ENCODE results near the gene URAD.

DNA sequence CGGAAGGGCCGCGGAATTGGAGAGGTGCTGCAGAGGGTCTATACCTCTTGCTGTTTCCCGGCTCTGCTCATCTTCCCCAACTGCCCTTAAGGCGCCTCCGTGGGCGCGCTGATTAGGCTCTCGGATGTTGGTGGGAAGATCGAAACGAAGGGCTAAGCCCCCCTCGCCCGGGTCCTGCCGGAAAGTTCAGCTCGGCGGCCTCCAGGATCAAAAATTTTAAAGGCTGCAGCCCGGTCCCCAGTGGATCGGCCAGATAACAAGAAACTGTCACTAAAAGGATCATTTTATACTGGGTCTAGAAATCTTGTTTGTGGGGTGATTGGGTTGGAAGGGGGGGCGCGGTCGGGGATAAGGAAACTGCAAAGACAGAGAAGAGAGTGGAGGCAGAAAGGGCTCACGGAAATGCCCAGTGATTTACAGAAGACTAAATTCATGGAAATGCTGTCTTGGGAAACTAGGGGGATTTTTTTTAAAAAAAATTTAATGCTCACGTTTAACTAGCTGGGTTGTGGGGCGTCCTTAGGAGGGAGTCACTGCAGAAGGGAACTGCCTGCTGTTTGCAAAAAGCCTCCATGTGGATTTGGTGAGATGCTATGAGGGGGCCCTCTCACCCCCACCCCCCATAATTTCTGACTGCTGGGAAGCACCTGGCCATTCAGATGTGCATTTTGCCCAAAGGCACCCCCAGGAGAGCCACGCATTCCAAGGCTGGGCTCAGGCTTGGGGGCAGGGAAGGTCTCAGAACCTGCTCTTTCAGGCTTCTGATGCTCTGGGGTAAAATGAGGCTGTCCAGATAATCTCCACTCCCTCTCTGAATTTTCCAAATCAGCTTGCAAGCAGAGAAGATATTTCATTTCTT is 27.0 kb downstream of the URAD start:
- TF ChIP-seq POLR2A (IDR thresholded peaks at IDR 0.05) (no peak), CTCF (IDR thresholded peaks at IDR 0.05) (no peak)
